Loucy (cell line): ENCODE results near the gene ZNF888.
"Not testable (repeated sequence)": the region's sequence is repeated elsewhere in the genome, so short reads cannot be mapped to it uniquely, and the experiment has no call there.

Experiments
- H2AFZ ChIP-seq: fragments of 200-600 bp; sonication (generic); 2 replicates; pipeline ENCODE4 v1.6.0; 2016; ENCODE audit warnings: antibody characterized with exemption, mild to moderate bottlenecking, low read length, moderate library complexity
- H3F3A ChIP-seq: fragments of 200-600 bp; 2 replicates; pipeline ENCODE4 v1.6.0; 2016; ENCODE audit warnings: antibody characterized with exemption, low read depth, mild to moderate bottlenecking
- H3K27me3 ChIP-seq: fragments of 200-600 bp; sonication (generic); 2 replicates; pipeline ENCODE4 v1.6.1; 2014; ENCODE audit warnings: low read length, mild to moderate bottlenecking; ENCODE audit not compliant: insufficient read depth, poor library complexity, severe bottlenecking
- H3K36me3 ChIP-seq: fragments of 200-600 bp; sonication (generic); 2 replicates; pipeline ENCODE4 v1.6.1; 2016; ENCODE audit warnings: low read length; ENCODE audit not compliant: insufficient read depth
- H3K4me1 ChIP-seq: fragments of 200-600 bp; sonication (generic); 2 replicates; pipeline ENCODE4 v1.5.1; 2014; ENCODE audit warnings: low read length, mild to moderate bottlenecking; ENCODE audit not compliant: insufficient read depth, poor library complexity, severe bottlenecking
- H3K4me2 ChIP-seq: fragments of 200-600 bp; sonication (generic); 2 replicates; pipeline ENCODE4 v1.6.0; 2014; ENCODE audit warnings: antibody characterized with exemption, low read length, low read depth, mild to moderate bottlenecking; ENCODE audit not compliant: poor library complexity, severe bottlenecking
- H3K4me3 ChIP-seq: fragments of 200-600 bp; sonication (generic); 2 replicates; pipeline ENCODE4 v1.5.1; 2014; ENCODE audit warnings: low read length, mild to moderate bottlenecking, mixed read lengths; ENCODE audit not compliant: poor library complexity, severe bottlenecking
- H3K79me2 ChIP-seq: fragments of 200-600 bp; sonication (generic); 2 replicates; pipeline ENCODE4 v1.6.1; 2014; ENCODE audit warnings: low read length; ENCODE audit not compliant: insufficient read depth
- H3K9ac ChIP-seq: fragments of 200-600 bp; sonication (generic); 2 replicates; pipeline ENCODE4 v1.6.0; 2014; ENCODE audit warnings: mild to moderate bottlenecking, low read depth, low read length, moderate library complexity; ENCODE audit not compliant: poor library complexity, severe bottlenecking
- H3K9me2 ChIP-seq: fragments of 200-600 bp; sonication (generic); replicated peaks from 2 replicates; pipeline ENCODE4 v1.6.1; 2016; ENCODE audit warnings: low read depth, low read length, mixed read lengths
- H3K9me3 ChIP-seq: fragments of 200-600 bp; sonication (generic); 2 replicates; pipeline ENCODE4 v1.6.1; 2014; ENCODE audit warnings: mild to moderate bottlenecking, antibody characterized with exemption, low read length, low read depth; ENCODE audit not compliant: insufficient read depth
- H4K20me1 ChIP-seq: fragments of 200-600 bp; sonication (generic); 2 replicates; pipeline ENCODE4 v1.6.0; 2014; ENCODE audit warnings: antibody characterized with exemption, low read length, mild to moderate bottlenecking; ENCODE audit not compliant: insufficient read depth, poor library complexity, severe bottlenecking
- CTCF ChIP-seq: fragments of 200-600 bp; sonication (generic); conservative IDR thresholded peaks from 2 replicates; pipeline ENCODE4 v1.5.1; 2014; ENCODE audit warnings: mild to moderate bottlenecking, antibody characterized with exemption, low read length
- EZH2phosphoT487 ChIP-seq: fragments of 200-600 bp; IDR thresholded peaks from 2 replicates; pipeline ENCODE4 v1.6.1; 2018; ENCODE audit warnings: antibody characterized with exemption, mild to moderate bottlenecking, moderate library complexity, borderline replicate concordance

ZNF888 gene

GRCh38 chr19:52936954-52937325, 13.7 kb upstream of the ZNF888 start:
- no peak for TF ChIP-seq EZH2phosphoT487
- no peak for TF ChIP-seq CTCF
- Histone ChIP-seq H3K79me2 (peaks cover 34% of the 10 kb centered on the region; the same call in 1 of the 2 replicates), H3K4me2 (no peak overlapping the region), H3K36me3 (no peaks in the 10 kb centered on the region), H3F3A (no peaks in the 10 kb centered on the region), H3K4me1 (peaks cover 32% of the 10 kb centered on the region), H3K9ac (no peak overlapping the region), H3K4me3 (no peak overlapping the region), H2AFZ (no peak overlapping the region), H3K27me3 (no peaks in the 10 kb centered on the region), H3K9me2 (no peaks in the 10 kb centered on the region), H4K20me1 (no peaks in the 10 kb centered on the region), H3K9me3 (no peaks in the 10 kb centered on the region)

DNA sequence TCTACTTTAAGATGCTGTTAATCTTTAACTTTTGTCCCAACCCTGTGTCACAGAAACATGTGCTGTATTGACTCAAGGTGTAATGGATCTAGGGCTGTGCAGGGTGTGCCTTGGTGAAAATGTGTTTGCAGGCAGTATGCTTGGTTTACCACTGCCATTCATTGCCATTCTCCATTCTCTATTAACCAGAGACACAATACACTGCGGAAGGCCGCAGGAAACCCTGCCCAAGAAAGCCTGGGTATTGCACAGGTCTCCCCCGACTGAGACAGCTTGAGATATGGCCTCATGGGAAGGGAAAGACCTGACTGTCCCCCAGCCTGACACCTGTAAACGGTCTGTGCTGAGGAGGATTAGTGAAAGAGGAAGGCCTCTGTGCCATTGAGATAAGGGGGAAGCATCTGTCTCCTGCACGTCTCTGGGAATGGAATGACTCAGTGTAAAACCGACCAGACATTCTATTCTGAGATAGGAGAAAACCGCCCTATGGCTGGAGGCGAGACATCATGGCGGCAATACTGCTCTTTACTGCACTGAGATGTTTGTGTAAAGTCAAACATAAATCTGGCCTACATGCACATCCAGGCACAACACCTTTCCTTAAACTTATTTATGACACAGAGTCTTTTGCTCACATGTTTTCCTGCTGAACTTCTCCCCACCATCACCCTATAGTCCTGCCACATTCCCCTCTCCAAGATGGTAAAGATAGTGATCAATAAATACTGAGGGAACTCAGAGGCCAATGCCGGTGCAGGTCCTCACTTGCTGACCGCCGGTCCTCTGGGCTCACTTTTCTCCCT, 13.1 kb upstream of the ZNF888 start:
- Histone ChIP-seq H3K4me3 (no peak overlapping the region), H3K4me1 (peaks cover 28% of the 10 kb centered on the region), H3K36me3 (no peaks in the 10 kb centered on the region), H3K27me3 (no peaks in the 10 kb centered on the region), H3K79me2 (peaks cover 28% of the 10 kb centered on the region; the same call in 1 of the 2 replicates), H3K4me2 (no peak overlapping the region), H4K20me1 (no peaks in the 10 kb centered on the region), H3F3A (no peaks in the 10 kb centered on the region), H3K9me3 (no peaks in the 10 kb centered on the region), H3K9me2 (no peaks in the 10 kb centered on the region), H3K9ac (no peak overlapping the region), H2AFZ (no peak overlapping the region)
- TF ChIP-seq EZH2phosphoT487 (no peak), CTCF (no peak)

DNA sequence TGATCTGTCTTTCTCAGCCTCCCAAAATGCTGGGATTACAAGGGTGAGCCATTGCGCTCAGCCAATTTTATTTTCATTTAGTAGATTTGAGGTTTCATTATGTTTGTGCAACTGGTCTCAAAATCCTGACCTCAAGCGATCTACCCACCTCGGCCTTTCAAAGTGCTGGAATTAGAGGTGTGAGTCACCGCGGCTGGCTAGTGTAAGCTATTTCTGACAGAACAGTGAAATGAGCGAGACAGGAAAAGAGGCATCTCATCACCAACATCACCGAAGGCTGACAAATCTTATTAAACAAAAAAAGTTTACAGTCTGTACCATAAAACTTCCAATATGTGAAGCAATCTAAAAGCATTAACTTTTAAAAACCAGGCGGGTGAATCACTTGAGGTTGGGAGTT, 12.2 kb upstream of the ZNF888 start:
- Histone ChIP-seq H3K36me3 (no peaks in the 10 kb centered on the region), H3K79me2 (peaks cover 20% of the 10 kb centered on the region; the same call in 1 of the 2 replicates), H3K4me3 (no peak overlapping the region), H3K4me1 (peaks cover 24% of the 10 kb centered on the region), H2AFZ (no peak overlapping the region), H3K9me3 (no peaks in the 10 kb centered on the region), H3K27me3 (no peaks in the 10 kb centered on the region), H3K9me2 (no peaks in the 10 kb centered on the region), H4K20me1 (no peaks in the 10 kb centered on the region), H3K4me2 (no peak overlapping the region), H3K9ac (no peak overlapping the region), H3F3A (no peaks in the 10 kb centered on the region)
- TF ChIP-seq CTCF = no peak

- not testable (repeated sequence) for H3K4me2 ChIP-seq, H3K9me2 ChIP-seq, H3K9me3 ChIP-seq, H3K36me3 ChIP-seq, H3K4me3 ChIP-seq, H3K79me2 ChIP-seq, H3F3A ChIP-seq, H3K27me3 ChIP-seq, H2AFZ ChIP-seq, H3K9ac ChIP-seq, H4K20me1 ChIP-seq
- peaks cover 19% of the 10 kb centered on the region for H3K4me1 ChIP-seq
Observed at GRCh38 chr19:52924641-52925040, 1.4 kb upstream of the ZNF888 start.
